Type B pancreatic cell (in vitro differentiated cells): Measurements from ENCODE around the gene TAGLN3. TPM values are rescaled to one million over a fixed set of nuclear protein-coding genes. Genes with fewer than 3 reads are reported as not detected.
A peak's percentile ranks its signal among the peaks of the same experiment; 100 is the strongest.

Experiments used
- DNase-seq: peaks from one replicate; pipeline ENCODE4 v3.0.0; 2021; ENCODE audit warnings: mixed read lengths; ENCODE audit not compliant: unreplicated experiment; ENCODE audit errors: extremely low spot score
- H3K27ac Mint-ChIP-seq: 2 replicates; pipeline ENCODE4 v1.8.0; 2021; ENCODE audit warnings: mild to moderate bottlenecking, mixed read lengths
- H3K27me3 Mint-ChIP-seq: 2 replicates; pipeline ENCODE4 v1.8.0; 2021; ENCODE audit warnings: mixed read lengths
- H3K36me3 Mint-ChIP-seq: 2 replicates; pipeline ENCODE4 v1.8.0; 2021; ENCODE audit warnings: mixed read lengths
- H3K4me1 Mint-ChIP-seq: one replicate; pipeline ENCODE4 v1.8.0; 2021; ENCODE audit warnings: mixed read lengths; ENCODE audit not compliant: unreplicated experiment
- H3K4me3 Mint-ChIP-seq: 2 replicates; pipeline ENCODE4 v1.8.0; 2021; ENCODE audit warnings: mild to moderate bottlenecking, mixed read lengths
- H3K9me3 Mint-ChIP-seq: 2 replicates; pipeline ENCODE4 v1.8.0; 2021; ENCODE audit warnings: mixed read lengths
- CTCF ChIP-seq: fragments of 200-600 bp; sonication (generic); conservative IDR thresholded peaks from 2 replicates; pipeline ENCODE4 v1.5.0; 2021; ENCODE audit warnings: antibody characterized with exemption, mild to moderate bottlenecking
- total RNA-seq: library from RNA; stranded (reverse); gene quantifications from 2 replicates; pipeline ENCODE4 v1.2.1, GENCODE V29; 2021; ENCODE audit warnings: low replicate concordance

TAGLN3 gene
- total RNA-seq, 1 donor from 2014 or later = 14.8 TPM

- Mint-ChIP-seq H3K4me3 (no peak overlapping the region), H3K27me3 (no peaks in the 10 kb centered on the region), H3K9me3 (no peaks in the 10 kb centered on the region), H3K36me3 (no peaks in the 10 kb centered on the region), H3K27ac (no peak overlapping the region), H3K4me1 (peaks cover 19% of the 10 kb centered on the region)
- no peak for TF ChIP-seq CTCF
- DNase-seq = no peak
Observed at GRCh38 chr3:111963424-111963823, 35.3 kb upstream of the TAGLN3 start.

- DNase-seq = no peak
- Mint-ChIP-seq H3K4me3 (no peak overlapping the region), H3K27me3 (no peaks in the 10 kb centered on the region), H3K9me3 (no peaks in the 10 kb centered on the region), H3K27ac (no peak overlapping the region), H3K36me3 (no peaks in the 10 kb centered on the region), H3K4me1 (peaks cover 19% of the 10 kb centered on the region)
- no peak for TF ChIP-seq CTCF
Observed at GRCh38 chr3:111965484-111965883, 33.2 kb upstream of the TAGLN3 start.

DNA sequence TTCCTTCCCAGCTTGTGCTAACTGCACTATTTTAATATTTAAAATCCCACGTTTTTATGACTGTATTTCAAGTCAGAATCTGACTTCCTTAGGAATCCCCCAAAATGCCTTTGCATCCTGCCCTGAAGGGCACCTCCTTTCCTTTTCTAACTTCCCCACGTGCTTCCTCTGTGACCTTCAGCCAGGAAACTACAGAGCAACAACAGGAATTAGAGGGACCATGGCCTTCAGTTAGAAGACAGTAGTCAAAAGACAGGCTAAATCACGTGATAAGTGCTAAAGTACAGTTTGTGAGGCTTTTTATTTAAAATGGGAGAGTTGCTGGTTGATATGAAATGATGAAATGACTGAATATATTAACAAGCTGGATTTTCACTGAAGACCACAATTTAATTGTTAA lies 31.7 kb upstream of the TAGLN3 start:
- no peak for TF ChIP-seq CTCF
- Mint-ChIP-seq H3K9me3 (no peaks in the 10 kb centered on the region), H3K27ac (no peak overlapping the region), H3K4me3 (no peak overlapping the region), H3K27me3 (no peaks in the 10 kb centered on the region), H3K4me1 (peaks cover 10% of the 10 kb centered on the region), H3K36me3 (no peaks in the 10 kb centered on the region)
- no peak for DNase-seq

GRCh38 chr3:111967651-111968274 lies 31.0 kb upstream of the TAGLN3 start:
- Mint-ChIP-seq H3K4me1 (peaks cover 10% of the 10 kb centered on the region), H3K27me3 (no peaks in the 10 kb centered on the region), H3K4me3 (peak overlapping the region; percentile 17), H3K27ac (peak overlapping the region; percentile 49), H3K36me3 (no peaks in the 10 kb centered on the region), H3K9me3 (no peaks in the 10 kb centered on the region)
- TF ChIP-seq CTCF = peak; percentile 96
- DNase-seq = peak; percentile 82

GRCh38 chr3:111968319-111969054 lies 30.2 kb upstream of the TAGLN3 start:
- H3K36me3 Mint-ChIP-seq = no peaks in the 10 kb centered on the region
- peaks cover 10% of the 10 kb centered on the region for H3K4me1 Mint-ChIP-seq
- H3K27ac Mint-ChIP-seq = no peak overlapping the region

More at GRCh38 chr3:111968319-111969054, 30.2 kb upstream of the TAGLN3 start:
- TF ChIP-seq CTCF = no peak
- no peak overlapping the region for H3K4me3 Mint-ChIP-seq
- no peaks in the 10 kb centered on the region for H3K27me3 Mint-ChIP-seq
- no peaks in the 10 kb centered on the region for H3K9me3 Mint-ChIP-seq
- DNase-seq = no peak
